WERI-Rb-1 (cell line): ENCODE results near the gene CUZD1.

Experiments
- DNase-seq: peaks from one replicate; pipeline ENCODE4 v3.0.0-alpha.2; 2020
- H3K27ac ChIP-seq: fragments of 250-450 bp; sonication (Bioruptor Pico); 2 replicates; pipeline ENCODE4 v1.5.1; 2020; ENCODE audit warnings: mild to moderate bottlenecking, moderate library complexity
- H3K27me3 ChIP-seq: fragments of 250-450 bp; sonication (Bioruptor Pico); 2 replicates; pipeline ENCODE4 v1.5.1; 2021; ENCODE audit warnings: mild to moderate bottlenecking, low read depth, moderate library complexity; ENCODE audit not compliant: insufficient read depth, severe bottlenecking
- H3K36me3 ChIP-seq: fragments of 250-450 bp; sonication (Bioruptor Pico); 2 replicates; pipeline ENCODE4 v1.5.1; 2020; ENCODE audit warnings: mild to moderate bottlenecking, moderate library complexity
- H3K4me3 ChIP-seq: 2 replicates; pipeline ENCODE4 v1.5.1; 2011; ENCODE audit warnings: low read depth, mild to moderate bottlenecking, control low read depth, low read length
- H3K9me3 ChIP-seq: fragments of 250-450 bp; sonication (Bioruptor Pico); 2 replicates; pipeline ENCODE4 v1.5.1; 2021; ENCODE audit warnings: mild to moderate bottlenecking, moderate library complexity; ENCODE audit not compliant: severe bottlenecking
- TF ChIP-seq, protein P1 (sequence below): IDR thresholded peaks from 2 replicates; pipeline ENCODE4 v1.5.1; 2011; ENCODE audit warnings: low read depth, mild to moderate bottlenecking, control low read depth, inconsistent platforms, low read length

Gene CUZD1

DNA sequence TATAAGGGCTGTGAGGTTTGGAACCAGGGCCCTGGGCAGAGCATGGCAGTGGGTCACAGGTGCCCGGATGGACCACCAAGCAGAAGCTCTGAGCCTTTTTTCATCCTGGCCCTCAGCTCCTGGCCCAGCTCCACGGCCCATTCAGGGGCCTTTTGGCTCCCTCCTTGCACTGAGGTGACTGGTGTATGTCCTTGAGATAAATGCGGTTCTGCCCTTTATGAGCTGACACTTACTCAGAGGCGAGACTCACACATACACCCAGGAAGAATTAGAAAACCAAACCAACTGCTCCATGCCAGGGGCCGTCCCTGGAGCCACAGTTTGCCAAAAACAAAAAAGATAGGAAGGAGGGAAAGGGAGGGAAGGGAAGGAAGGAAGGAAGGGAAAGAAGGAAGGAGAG, 49.7 kb downstream of the CUZD1 start:
- H3K27ac ChIP-seq, result no peak overlapping the region
- no peaks in the 10 kb centered on the region for H3K27me3 ChIP-seq
- H3K4me3 ChIP-seq, result no peak overlapping the region
- H3K36me3 ChIP-seq, result no peaks in the 10 kb centered on the region
- H3K9me3 ChIP-seq, result no peaks in the 10 kb centered on the region
- TF ChIP-seq, protein P1, sequence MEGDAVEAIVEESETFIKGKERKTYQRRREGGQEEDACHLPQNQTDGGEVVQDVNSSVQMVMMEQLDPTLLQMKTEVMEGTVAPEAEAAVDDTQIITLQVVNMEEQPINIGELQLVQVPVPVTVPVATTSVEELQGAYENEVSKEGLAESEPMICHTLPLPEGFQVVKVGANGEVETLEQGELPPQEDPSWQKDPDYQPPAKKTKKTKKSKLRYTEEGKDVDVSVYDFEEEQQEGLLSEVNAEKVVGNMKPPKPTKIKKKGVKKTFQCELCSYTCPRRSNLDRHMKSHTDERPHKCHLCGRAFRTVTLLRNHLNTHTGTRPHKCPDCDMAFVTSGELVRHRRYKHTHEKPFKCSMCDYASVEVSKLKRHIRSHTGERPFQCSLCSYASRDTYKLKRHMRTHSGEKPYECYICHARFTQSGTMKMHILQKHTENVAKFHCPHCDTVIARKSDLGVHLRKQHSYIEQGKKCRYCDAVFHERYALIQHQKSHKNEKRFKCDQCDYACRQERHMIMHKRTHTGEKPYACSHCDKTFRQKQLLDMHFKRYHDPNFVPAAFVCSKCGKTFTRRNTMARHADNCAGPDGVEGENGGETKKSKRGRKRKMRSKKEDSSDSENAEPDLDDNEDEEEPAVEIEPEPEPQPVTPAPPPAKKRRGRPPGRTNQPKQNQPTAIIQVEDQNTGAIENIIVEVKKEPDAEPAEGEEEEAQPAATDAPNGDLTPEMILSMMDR, result no peak
- DNase-seq, result no peak

- no peak overlapping the region for H3K27ac ChIP-seq
- H3K9me3 ChIP-seq, result no peaks in the 10 kb centered on the region
- H3K4me3 ChIP-seq, result no peak overlapping the region
- no peaks in the 10 kb centered on the region for H3K36me3 ChIP-seq
- no peaks in the 10 kb centered on the region for H3K27me3 ChIP-seq
- TF ChIP-seq, protein P1, result no peak
- no peak for DNase-seq
These were observed 59.4 kb downstream of the CUZD1 start for GRCh38 chr10:122786269-122786668.

DNA sequence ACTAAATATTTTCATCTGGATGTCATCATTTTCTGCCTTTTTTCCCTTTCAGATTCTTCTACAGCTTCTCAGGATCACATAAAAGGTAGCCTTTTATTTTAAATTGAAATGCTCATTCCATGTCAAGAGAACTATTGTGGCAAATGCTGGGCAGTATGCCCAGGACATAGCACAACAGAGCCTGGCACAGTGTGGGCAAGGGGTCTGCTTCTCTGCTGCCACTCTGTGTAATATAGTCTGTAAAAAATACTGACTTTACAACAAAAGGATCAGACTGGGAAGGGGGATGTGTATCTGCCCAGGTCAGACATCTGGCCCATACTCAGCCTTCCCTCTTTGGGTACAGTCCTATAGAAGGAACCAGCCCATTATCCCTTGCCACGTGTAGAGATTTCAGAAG, 62.7 kb downstream of the CUZD1 start:
- Histone ChIP-seq H3K9me3 (no peaks in the 10 kb centered on the region), H3K27ac (no peak overlapping the region), H3K27me3 (no peaks in the 10 kb centered on the region), H3K4me3 (no peak overlapping the region), H3K36me3 (no peaks in the 10 kb centered on the region)
- DNase-seq, result no peak
- TF ChIP-seq, protein P1, result no peak
